GM12878 (cell line): ENCODE measurements around the gene ACP4. TPM values are rescaled to one million over a fixed set of nuclear protein-coding genes. Genes with fewer than 3 reads are reported as not detected.
"Not testable (repeated sequence)": the region's sequence is repeated elsewhere in the genome, so short reads cannot be mapped to it uniquely, and the experiment has no call there.

ENCODE experiments used
- ATAC-seq: fragments of 200-7000 bp; cut with Tn5 transposase; 3 replicates; pipeline ENCODE4 v1.9.1; 2020; ENCODE audit warnings: mild to moderate bottlenecking, moderate library complexity
- BruUV-seq: library from RNA; stranded (reverse); fragments of 400-500 nt; replicated peaks from 2 replicates; lab custom pipeline; 2021; lab: Mats Ljungman, UMichigan
- CTCF ChIA-PET: fragments of 300-600 bp; sonication (Branson Sonifier 250); formaldehyde crosslinking; extraction: SDS; loops from one replicate; lab custom pipeline; 2021; ENCODE audit warnings: inconsistent platforms; lab: Yijun Ruan, JAX
- POLR2A ChIA-PET: fragments of 350-600 bp; formaldehyde crosslinking; extraction: SDS; loops from one replicate; lab custom pipeline; 2021; ENCODE audit warnings: inconsistent platforms; lab: Charles Lee
- RAD21 ChIA-PET: fragments of 300-600 bp; sonication (Branson Sonifier 250); formaldehyde crosslinking; loops from one replicate; lab custom pipeline; 2023; ENCODE audit warnings: antibody characterized with exemption; ENCODE audit not compliant: unreplicated experiment; lab: Charles Lee
- SMC1A ChIA-PET: fragments of 300-600 bp; sonication (Branson Sonifier 250); formaldehyde crosslinking; loops from one replicate; lab custom pipeline; 2023; ENCODE audit not compliant: unreplicated experiment, uncharacterized antibody; lab: Charles Lee
- DNase-seq: peaks from one replicate; pipeline ENCODE4 v3.0.0-alpha.2; 2011; ENCODE audit warnings: low read depth, low spot score
- FAIRE-seq: peaks from 3 replicates; lab custom pipeline; 2011; peaks lifted over from hg19 to GRCh38; lab: Jason Lieb, UNC
- H2AFZ ChIP-seq: 2 replicates; pipeline ENCODE4 v1.6.0; 2011; ENCODE audit warnings: low read depth, low read length, control low read depth; ENCODE audit not compliant: control insufficient read depth
- H3K27ac ChIP-seq: 2 replicates; pipeline ENCODE4 v1.5.1; 2011; ENCODE audit warnings: control low read depth; ENCODE audit not compliant: control insufficient read depth, insufficient read depth
- H3K27me3 ChIP-seq, 2 experiments: replicated peaks in 1 of 2; 2 replicates each; pipeline versions ENCODE4 v1.6.0 to v1.6.1; 2011; ENCODE audit warnings: low read length in 1 of 2; ENCODE audit not compliant: control insufficient read depth in 2 of 2, insufficient read depth in 2 of 2
- H3K36me3 ChIP-seq, 2 experiments: 2 replicates each; pipeline ENCODE4 v1.5.1; 2011; ENCODE audit warnings: low read length in 1 of 2; ENCODE audit not compliant: control insufficient read depth in 2 of 2, insufficient read depth in 2 of 2
- H3K4me1 ChIP-seq: 2 replicates; pipeline ENCODE4 v1.6.1; 2011; ENCODE audit warnings: mild to moderate bottlenecking, low read length, moderate library complexity, mixed read lengths; ENCODE audit not compliant: control insufficient read depth, insufficient read depth
- H3K4me2 ChIP-seq: 2 replicates; pipeline ENCODE4 v1.6.0; 2011; ENCODE audit warnings: control low read depth; ENCODE audit not compliant: control insufficient read depth, insufficient read depth
- H3K4me3 ChIP-seq: fragments of 200-600 bp; sonication (generic); 2 replicates; pipeline ENCODE4 v1.5.1; 2016
- H3K79me2 ChIP-seq: 2 replicates; pipeline ENCODE4 v1.6.0; 2011; ENCODE audit warnings: low read length; ENCODE audit not compliant: control insufficient read depth, insufficient read depth
- H3K9ac ChIP-seq: 2 replicates; pipeline ENCODE4 v1.8.0; 2011; ENCODE audit warnings: low read length, control low read depth, mixed read lengths; ENCODE audit not compliant: control insufficient read depth, insufficient read depth
- H3K9me3 ChIP-seq: replicated peaks from 3 replicates; pipeline ENCODE4 v1.5.1; 2011; ENCODE audit warnings: mild to moderate bottlenecking, low read length; ENCODE audit not compliant: control insufficient read depth, insufficient read depth
- H4K20me1 ChIP-seq: 2 replicates; pipeline ENCODE4 v1.6.0; 2011; ENCODE audit not compliant: control insufficient read depth, insufficient read depth
- ATF3 ChIP-seq: IDR thresholded peaks from 2 replicates; pipeline ENCODE4 v1.6.1; 2011; ENCODE audit warnings: low read depth, mild to moderate bottlenecking, low read length, moderate library complexity, borderline replicate concordance; ENCODE audit errors: extremely low read depth
- ATF7 ChIP-seq: fragments of 450-650 bp; IDR thresholded peaks from 2 replicates; pipeline ENCODE4 v1.6.1; 2016; ENCODE audit warnings: low read depth, mild to moderate bottlenecking
- CEBPB ChIP-seq, 2 experiments: fragments of 150-350 bp in 1 of 2; IDR thresholded peaks; 2 replicates each; pipeline ENCODE4 v1.6.1; 2012 to 2014; ENCODE audit warnings: low read depth in 2 of 2, low read length in 2 of 2, borderline replicate concordance in 1 of 2, inconsistent platforms in 1 of 2
- CHD1 ChIP-seq: IDR thresholded peaks from 2 replicates; pipeline ENCODE4 v1.6.1; 2012; ENCODE audit warnings: low read depth, low read length, improper control_type of control experiment
- CREM ChIP-seq: IDR thresholded peaks from 2 replicates; pipeline ENCODE4 v1.6.1; 2014; ENCODE audit warnings: antibody characterized with exemption, low read depth
- SUPT20H ChIP-seq: IDR thresholded peaks from 2 replicates; pipeline ENCODE4 v1.6.1; 2011; ENCODE audit warnings: low read depth, mild to moderate bottlenecking, low read length, moderate library complexity, borderline replicate concordance; ENCODE audit not compliant: control insufficient read depth
- WGBS: methylation state at CpG from one replicate; pipeline ENCODE4 v1.1.6; 2016; ENCODE audit warnings: low lambda C conversion rate; ENCODE audit not compliant: insufficient replicate concordance, insufficient coverage; ENCODE audit errors: missing lambda C conversion rate; 5-methylcytosine and 5-hydroxymethylcytosine counted together
- in situ Hi-C: fragments of 300-500 bp; cut with MboI; formaldehyde crosslinking; loops from 9 replicates; pipeline ENCODE4 v1.14.3; 2018; ENCODE audit warnings: mixed read lengths
- intact Hi-C: fragments of 100-400 bp; cut with micrococcal nuclease; formaldehyde crosslinking; loops from one replicate; pipeline ENCODE4 v1.14.2; 2022; ENCODE audit not compliant: unreplicated experiment
- polyA plus RNA-seq, 11 experiments: library from polyadenylated mRNA; depleted of rRNA in 4 of 11; unstranded in 6 of 11; stranded (reverse) in 5 of 11; fragments of >200 nt; fragmentation: Nextera tagmentation in 4 of 11; fragmentation: Illumina TruSeq in 1 of 11; extraction: Ambion mirVana in 4 of 11; extraction: Trizol in 1 of 11; gene quantifications; 1 replicate in 1 of 11; 2 replicates in 10 of 11; pipeline versions ENCODE4 v1.2.1 to v1.2.3, GENCODE V29; 2011 to 2016; ENCODE audit warnings: inconsistent platforms in 2 of 11, missing spikeins in 2 of 11, low read depth in 1 of 11
- total RNA-seq, 4 experiments: library from RNA; depleted of rRNA in 3 of 4; stranded (reverse); fragments of >200 nt in 3 of 4; fragmentation: Illumina TruSeq in 1 of 4; extraction: Trizol in 1 of 4; gene quantifications; 2 replicates each; pipeline versions ENCODE4 v1.2.1 to v1.2.3, GENCODE V29; 2013 to 2021
- TF ChIP-seq, protein P1 (sequence below): IDR thresholded peaks from 2 replicates; pipeline ENCODE4 v1.6.1; 2011; ENCODE audit warnings: borderline replicate concordance, low read depth, mild to moderate bottlenecking, moderate library complexity, low read length; ENCODE audit not compliant: insufficient read depth, poor library complexity, severe bottlenecking

The ACP4 gene
- total and polyA plus RNA-seq, 10 of the 15 experiments (the other 5 are each of a cell fraction or from before 2014, with no cell fraction given) = not detected

DNA sequence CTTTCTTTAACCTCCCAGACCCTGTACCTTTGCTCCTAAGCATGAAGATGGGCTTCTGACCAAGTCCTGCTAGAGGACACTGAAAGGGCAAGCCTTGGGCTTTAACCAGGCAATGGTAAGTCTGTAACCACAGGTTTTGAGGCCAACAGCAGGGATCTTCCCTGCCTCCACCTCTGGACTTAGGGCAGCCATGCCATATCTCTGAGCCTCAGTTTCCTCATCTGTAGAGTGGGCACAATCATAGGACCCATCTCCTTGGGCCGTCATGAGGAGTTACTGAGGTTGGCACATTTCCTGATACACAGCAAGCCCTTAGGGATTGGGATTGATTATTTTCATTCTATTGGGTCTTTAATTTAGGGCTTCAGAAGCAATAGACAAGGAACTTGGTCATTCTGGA lies 18.6 kb downstream of the ACP4 start:
- Histone ChIP-seq H3K4me3 (no peak overlapping the region), H3K9me3 (no peaks in the 10 kb centered on the region; the same call in 2 of the 3 replicates), H3K4me1 (no peaks in the 10 kb centered on the region), H3K79me2 (peaks cover 6% of the 10 kb centered on the region), H4K20me1 (no peaks in the 10 kb centered on the region), H2AFZ (no peak overlapping the region), H3K27me3 (no peaks in the 10 kb centered on the region), H3K27ac (no peak overlapping the region), H3K36me3 (no peaks in the 10 kb centered on the region), H3K9ac (no peak overlapping the region), H3K4me2 (no peak overlapping the region)
- DNase-seq = no peak
- SMC1A ChIA-PET = no interaction called here
- POLR2A ChIA-PET = interaction anchor here (0.6 kb wide), 1 partner anchor 410 kb away, joined by 3 read pairs; no protein-coding TSS in a partner anchor
- no peak for FAIRE-seq
- intact Hi-C loops (no loop called here), in situ Hi-C loops (no loop called here)
- ATAC-seq = no peak
- RAD21 ChIA-PET = no interaction called here
- TF ChIP-seq, protein P1, sequence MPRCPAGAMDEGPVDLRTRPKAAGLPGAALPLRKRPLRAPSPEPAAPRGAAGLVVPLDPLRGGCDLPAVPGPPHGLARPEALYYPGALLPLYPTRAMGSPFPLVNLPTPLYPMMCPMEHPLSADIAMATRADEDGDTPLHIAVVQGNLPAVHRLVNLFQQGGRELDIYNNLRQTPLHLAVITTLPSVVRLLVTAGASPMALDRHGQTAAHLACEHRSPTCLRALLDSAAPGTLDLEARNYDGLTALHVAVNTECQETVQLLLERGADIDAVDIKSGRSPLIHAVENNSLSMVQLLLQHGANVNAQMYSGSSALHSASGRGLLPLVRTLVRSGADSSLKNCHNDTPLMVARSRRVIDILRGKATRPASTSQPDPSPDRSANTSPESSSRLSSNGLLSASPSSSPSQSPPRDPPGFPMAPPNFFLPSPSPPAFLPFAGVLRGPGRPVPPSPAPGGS = no peak
- no peak for TF ChIP-seq ATF7
- TF ChIP-seq CEBPB (IDR thresholded peaks at IDR 0.05; ENCODE audit: borderline replicate concordance in 1 of 2, low read depth in 2 of 2, low read length in 2 of 2) = no peak
- TF ChIP-seq CREM = no peak
- TF ChIP-seq CHD1 = no peak
- no peak for TF ChIP-seq SUPT20H
- no peak for TF ChIP-seq ATF3
- 23% methylated on average over 1 of the region's 1 CpG for WGBS
- CTCF ChIA-PET = interaction anchor here (0.7 kb wide), 1 partner anchor 465 kb away, joined by 3 read pairs; no protein-coding TSS in a partner anchor
- BruUV-seq = no TSS peak

- FAIRE-seq, ATAC-seq, H3K27ac ChIP-seq, H2AFZ ChIP-seq, SMC1A ChIA-PET, H3K9me3 ChIP-seq, H3K4me2 ChIP-seq, H3K4me1 ChIP-seq, BruUV-seq, DNase-seq, CTCF ChIA-PET, H3K36me3 ChIP-seq, POLR2A ChIA-PET, H3K27me3 ChIP-seq, intact Hi-C loops, H3K4me3 ChIP-seq, H3K9ac ChIP-seq, RAD21 ChIA-PET, H4K20me1 ChIP-seq, H3K79me2 ChIP-seq: not testable (repeated sequence)
- in situ Hi-C loops = loop anchor here (10.0 kb wide), 1 partner anchor 553 kb away; the partner anchor contains the start of genes CLDND2 and ETFB
- 59% methylated on average over 3 of the region's 3 CpGs for WGBS
Observed at GRCh38 chr19:50811622-50812238, 21.5 kb downstream of the ACP4 start.
